GM12873 (cell line): ENCODE data around the gene AGO1.

Experiments used
- TF ChIP-seq, protein P1 (sequence below): IDR thresholded peaks from 2 replicates; pipeline ENCODE4 v1.5.1; 2012; ENCODE audit warnings: low read depth, mild to moderate bottlenecking, moderate library complexity, low read length, control low read depth; ENCODE audit not compliant: insufficient read depth; ENCODE audit errors: missing control alignments

Gene AGO1

DNA sequence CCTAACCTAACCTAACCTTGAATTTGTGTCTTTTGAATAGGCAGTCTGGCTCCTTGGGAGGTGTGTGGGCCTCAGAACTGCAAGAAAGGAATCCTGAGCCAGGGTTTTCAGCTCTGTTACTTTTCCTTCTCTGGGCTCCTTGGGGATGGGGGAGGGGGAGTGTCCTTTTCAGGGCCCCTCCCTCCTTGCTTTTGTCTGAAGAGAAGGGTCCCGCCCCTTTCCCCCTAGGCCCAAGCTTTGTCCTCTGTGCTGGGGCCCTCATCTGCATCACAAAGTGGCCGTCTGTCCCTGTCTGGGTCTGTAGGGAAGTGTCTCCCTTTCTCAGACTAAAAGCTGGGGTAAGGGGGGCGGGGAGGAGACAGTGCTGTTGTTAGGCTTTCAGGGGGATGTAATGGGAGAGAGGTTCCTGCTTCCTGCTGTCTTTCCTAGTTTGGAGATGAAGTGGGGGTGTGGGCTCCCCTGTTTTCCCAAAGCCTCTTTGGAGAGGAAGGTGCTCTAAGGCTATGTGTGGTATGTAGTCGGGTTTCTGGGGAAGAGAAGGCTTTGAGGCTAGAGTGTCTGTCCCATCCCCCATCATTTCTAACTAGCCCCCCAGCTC lies 3.1 kb downstream of the AGO1 start:
- TF ChIP-seq, protein P1, sequence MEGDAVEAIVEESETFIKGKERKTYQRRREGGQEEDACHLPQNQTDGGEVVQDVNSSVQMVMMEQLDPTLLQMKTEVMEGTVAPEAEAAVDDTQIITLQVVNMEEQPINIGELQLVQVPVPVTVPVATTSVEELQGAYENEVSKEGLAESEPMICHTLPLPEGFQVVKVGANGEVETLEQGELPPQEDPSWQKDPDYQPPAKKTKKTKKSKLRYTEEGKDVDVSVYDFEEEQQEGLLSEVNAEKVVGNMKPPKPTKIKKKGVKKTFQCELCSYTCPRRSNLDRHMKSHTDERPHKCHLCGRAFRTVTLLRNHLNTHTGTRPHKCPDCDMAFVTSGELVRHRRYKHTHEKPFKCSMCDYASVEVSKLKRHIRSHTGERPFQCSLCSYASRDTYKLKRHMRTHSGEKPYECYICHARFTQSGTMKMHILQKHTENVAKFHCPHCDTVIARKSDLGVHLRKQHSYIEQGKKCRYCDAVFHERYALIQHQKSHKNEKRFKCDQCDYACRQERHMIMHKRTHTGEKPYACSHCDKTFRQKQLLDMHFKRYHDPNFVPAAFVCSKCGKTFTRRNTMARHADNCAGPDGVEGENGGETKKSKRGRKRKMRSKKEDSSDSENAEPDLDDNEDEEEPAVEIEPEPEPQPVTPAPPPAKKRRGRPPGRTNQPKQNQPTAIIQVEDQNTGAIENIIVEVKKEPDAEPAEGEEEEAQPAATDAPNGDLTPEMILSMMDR, result no peak

DNA sequence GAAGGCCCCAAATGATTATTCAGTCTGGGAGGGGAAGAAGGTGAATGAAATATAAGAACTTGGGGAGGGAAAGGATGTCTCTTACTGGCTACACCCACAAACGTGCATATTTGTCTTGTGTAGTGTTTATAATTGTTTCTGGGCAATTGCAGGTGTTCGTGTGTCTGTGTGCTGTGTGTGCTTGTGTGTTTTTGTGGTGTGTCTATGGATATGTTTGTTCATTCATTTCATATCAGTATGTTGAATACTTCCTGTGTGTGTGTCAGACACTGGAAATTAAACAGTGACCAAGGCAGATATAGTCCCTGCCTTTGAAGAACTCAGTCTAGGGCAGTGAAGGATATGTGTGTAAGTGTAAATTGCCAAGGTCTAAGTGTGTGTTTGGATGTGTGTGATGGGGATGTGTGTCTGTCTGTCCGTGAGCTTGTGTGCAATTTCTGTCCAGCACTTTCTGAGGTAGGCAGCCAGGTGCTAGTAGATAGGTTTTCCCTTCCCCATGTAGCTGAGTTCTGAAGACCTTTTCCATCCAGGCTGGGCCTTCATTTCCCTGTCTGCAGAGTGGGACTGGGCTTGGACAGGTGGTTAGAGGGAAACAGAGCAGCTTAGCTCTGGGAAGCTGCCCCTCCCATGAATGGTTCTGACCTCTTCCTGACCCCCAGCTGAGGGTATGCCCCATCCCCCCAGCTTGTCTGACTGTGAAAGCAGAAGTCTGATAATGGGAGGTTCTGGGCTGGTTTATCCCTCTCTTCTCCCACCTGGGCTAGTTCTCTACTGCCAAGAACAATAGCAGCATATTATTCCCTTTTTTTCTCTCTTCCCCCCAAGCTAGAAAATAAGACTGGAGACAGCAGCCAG lies 3.8 kb downstream of the AGO1 start:
- TF ChIP-seq, protein P1, result no peak

DNA sequence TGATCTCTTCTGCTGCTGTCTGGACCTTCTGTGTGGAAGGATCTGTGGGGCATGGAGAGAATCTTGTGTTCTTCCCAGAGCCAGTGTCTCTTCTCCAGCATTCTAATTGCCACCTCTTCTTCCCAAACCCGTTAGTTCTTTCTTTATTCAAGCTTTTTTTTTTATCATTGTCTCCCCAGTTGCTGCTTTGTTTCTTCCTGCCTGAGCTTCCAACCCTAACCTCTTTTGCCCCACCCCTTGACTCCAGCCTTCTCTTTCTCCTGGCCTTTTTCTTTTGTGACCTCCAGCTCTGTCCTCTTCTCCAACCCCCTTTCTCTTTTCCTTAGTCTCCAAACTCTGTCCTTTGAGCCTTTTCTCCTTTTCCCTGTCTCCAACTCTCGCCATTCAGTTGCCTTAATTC lies 4.5 kb downstream of the AGO1 start:
- TF ChIP-seq, protein P1, result no peak

DNA sequence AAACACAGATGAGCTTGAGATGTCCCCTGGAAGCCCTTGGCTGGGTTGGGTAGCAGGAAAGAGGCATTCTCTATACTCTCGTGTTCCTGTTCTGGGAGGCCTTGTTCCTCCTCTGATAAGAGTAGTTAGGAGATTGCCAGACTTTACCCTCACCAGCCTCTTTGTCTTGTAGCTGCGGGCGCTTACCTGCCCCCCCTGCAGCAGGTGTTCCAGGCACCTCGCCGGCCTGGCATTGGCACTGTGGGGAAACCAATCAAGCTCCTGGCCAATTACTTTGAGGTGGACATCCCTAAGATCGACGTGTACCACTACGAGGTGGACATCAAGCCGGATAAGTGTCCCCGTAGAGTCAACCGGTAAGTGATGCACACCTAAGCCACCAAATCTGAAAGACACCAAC lies 5.2 kb downstream of the AGO1 start:
- TF ChIP-seq, protein P1, result no peak

DNA sequence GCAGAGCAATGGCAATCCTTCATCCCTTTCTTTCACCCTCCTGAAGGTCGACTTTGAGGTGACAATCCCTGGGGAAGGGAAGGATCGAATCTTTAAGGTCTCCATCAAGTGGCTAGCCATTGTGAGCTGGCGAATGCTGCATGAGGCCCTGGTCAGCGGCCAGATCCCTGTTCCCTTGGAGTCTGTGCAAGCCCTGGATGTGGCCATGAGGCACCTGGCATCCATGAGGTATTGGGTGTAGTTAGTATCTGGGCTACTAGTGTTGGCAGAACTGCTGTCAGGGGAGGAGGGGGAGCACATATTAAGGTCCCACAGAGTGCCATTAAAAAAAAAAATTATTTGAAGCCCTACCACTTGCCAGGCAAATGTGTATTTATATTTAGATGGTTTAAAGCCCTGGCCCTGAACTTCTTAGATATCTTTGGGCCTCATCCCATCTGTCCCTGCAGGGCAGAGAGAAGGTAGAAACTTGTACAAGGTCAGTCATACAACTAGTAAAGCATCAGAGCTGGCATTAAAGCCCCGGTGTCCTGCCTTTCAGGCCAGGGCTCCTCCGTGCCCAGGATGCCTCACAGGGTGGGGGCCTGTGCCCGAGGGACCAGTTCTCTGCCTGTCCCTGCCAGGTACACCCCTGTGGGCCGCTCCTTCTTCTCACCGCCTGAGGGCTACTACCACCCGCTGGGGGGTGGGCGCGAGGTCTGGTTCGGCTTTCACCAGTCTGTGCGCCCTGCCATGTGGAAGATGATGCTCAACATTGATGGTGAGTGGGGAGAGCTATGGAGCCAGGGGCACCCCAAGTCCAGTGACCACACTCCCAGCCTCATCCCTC lies 10.3 kb downstream of the AGO1 start:
- TF ChIP-seq, protein P1, result no peak

DNA sequence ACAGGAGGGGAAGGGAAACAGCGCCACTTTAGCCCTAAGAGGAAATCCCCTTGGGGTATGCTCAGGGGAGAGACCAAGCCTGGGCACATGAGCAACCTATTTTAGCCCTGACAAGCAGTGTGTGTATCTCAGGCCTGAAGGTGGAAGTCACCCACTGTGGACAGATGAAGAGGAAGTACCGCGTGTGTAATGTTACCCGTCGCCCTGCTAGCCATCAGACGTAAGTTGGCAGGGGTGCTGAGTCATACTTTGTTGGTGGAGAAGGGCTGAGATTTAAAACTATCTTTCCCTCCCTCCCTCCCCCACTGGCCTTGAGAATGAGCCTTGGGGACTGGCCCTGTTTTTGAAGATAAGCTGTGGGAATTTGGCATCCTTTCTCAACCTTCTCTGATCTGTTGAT lies 11.2 kb downstream of the AGO1 start:
- TF ChIP-seq, protein P1, result no peak

DNA sequence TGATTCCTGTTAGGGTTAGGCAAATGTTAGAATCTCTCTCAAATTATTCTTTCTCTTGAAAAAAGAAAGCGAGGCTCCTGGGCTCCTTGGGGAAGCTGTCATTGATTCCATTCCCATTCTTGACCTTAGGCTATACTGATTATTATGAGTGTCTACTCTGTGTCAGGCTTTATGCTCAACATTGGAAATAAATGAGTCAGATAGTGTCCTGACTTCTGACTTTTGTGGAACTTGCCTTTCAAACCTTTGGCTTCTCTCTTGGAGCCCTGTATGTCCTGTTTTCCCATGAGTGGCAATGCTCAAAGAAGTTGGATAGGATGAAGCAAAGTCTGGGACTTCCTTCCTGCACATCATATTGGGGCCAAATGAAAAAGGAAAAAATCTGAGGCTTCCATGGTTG lies 11.6 kb downstream of the AGO1 start:
- TF ChIP-seq, protein P1, result no peak
